ENCODE data around the gene TNFRSF21. TPM values are rescaled to one million over a fixed set of nuclear protein-coding genes. Genes with fewer than 3 reads are reported as not detected.

The TNFRSF21 gene
- polyA plus RNA-seq, 1 donor from 2014 or later: 13.0 TPM

DNA sequence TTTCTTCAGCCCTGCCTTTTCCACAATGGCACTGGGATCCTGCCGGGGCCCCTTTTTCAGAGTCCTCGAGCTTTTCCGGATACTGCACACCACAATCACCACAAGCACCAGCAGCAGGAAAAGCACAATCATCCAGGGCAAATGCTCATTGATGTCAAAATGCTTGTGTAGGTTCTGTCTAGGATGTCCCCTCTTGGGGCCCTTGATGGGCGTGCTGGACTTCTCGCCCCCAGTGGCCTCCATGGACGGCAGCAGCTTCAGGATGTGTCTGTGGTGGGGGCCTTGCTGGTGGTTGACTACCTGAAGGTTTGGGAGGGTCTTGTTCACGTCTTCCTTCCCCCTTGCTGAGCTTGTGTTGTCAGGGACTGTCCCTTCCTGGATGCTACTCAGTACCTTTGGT, 25.7 kb downstream of the TNFRSF21 start:
- TF ChIP-seq EP300 (conservative IDR thresholded peaks at IDR 0.05; ENCODE audit: poor library complexity, severe bottlenecking): no peak
- TF ChIP-seq REST (IDR thresholded peaks at IDR 0.05; ENCODE audit: borderline replicate concordance): no peak
- no peak for TF ChIP-seq RAD21 (conservative IDR thresholded peaks at IDR 0.05)
- TF ChIP-seq, protein P1, sequence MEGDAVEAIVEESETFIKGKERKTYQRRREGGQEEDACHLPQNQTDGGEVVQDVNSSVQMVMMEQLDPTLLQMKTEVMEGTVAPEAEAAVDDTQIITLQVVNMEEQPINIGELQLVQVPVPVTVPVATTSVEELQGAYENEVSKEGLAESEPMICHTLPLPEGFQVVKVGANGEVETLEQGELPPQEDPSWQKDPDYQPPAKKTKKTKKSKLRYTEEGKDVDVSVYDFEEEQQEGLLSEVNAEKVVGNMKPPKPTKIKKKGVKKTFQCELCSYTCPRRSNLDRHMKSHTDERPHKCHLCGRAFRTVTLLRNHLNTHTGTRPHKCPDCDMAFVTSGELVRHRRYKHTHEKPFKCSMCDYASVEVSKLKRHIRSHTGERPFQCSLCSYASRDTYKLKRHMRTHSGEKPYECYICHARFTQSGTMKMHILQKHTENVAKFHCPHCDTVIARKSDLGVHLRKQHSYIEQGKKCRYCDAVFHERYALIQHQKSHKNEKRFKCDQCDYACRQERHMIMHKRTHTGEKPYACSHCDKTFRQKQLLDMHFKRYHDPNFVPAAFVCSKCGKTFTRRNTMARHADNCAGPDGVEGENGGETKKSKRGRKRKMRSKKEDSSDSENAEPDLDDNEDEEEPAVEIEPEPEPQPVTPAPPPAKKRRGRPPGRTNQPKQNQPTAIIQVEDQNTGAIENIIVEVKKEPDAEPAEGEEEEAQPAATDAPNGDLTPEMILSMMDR (IDR thresholded peaks at IDR 0.05; ENCODE audit: poor library complexity, severe bottlenecking): no peak
- no peak for TF ChIP-seq TAF1 (IDR thresholded peaks at IDR 0.05; ENCODE audit: low read depth)
- no peak for TF ChIP-seq EZH2 (IDR thresholded peaks at IDR 0.05; ENCODE audit: borderline replicate concordance, insufficient read depth, low read length, poor library complexity, severe bottlenecking)
- TF ChIP-seq POLR2AphosphoS5 (IDR thresholded peaks at IDR 0.05): no peak
- no peak for TF ChIP-seq SMC3 (conservative IDR thresholded peaks at IDR 0.05; ENCODE audit: poor library complexity)
- TF ChIP-seq MXI1 (conservative IDR thresholded peaks at IDR 0.05; ENCODE audit: poor library complexity, severe bottlenecking): no peak
- H3K27ac ChIP-seq (ENCODE audit: low read length): no peak overlapping the region
- H3K9me2 ChIP-seq (ENCODE audit: insufficient read depth, low read length): no peaks in the 10 kb centered on the region
- no peaks in the 10 kb centered on the region for H3F3A ChIP-seq (ENCODE audit: insufficient read depth, low read length, poor library complexity, severe bottlenecking)
- no peak overlapping the region for H3K4me3 ChIP-seq (ENCODE audit: low read length)
- no peak overlapping the region for H3K9ac ChIP-seq (ENCODE audit: low read length)
- peaks cover 19% of the 10 kb centered on the region for H3K36me3 ChIP-seq (ENCODE audit: insufficient read depth, low read length)
- no peaks in the 10 kb centered on the region for H3K79me2 ChIP-seq (replicated peaks; ENCODE audit: insufficient read depth, low read length)
- no peaks in the 10 kb centered on the region for H3K9me3 ChIP-seq (ENCODE audit: low read length)
- no peaks in the 10 kb centered on the region for H3K27me3 ChIP-seq (ENCODE audit: insufficient read depth, low read depth, low read length)
- no peaks in the 10 kb centered on the region for H4K20me1 ChIP-seq (ENCODE audit: insufficient read depth)
- H3K4me2 ChIP-seq (ENCODE audit: low read length): no peak overlapping the region
- H2AFZ ChIP-seq (ENCODE audit: low read depth, low read length): no peak overlapping the region

DNA sequence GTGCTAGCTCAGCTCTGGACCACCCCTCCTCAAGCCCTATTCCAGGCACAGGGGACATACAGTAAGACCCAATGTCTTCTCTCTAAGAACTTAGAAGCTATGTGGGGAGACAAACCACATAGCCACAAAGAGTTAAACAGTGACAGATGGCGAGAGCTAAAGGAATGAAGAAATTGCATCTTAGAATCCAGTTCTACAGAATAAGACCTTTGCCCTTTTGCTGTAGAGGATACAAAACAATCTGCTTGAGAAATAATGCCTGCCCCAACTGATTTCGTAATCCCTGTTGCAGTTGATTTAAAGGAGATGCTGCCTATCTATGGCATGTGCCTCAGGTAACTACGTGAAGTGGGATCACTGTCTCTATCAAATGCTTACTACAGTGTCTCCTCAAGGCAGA, 31.2 kb downstream of the TNFRSF21 start:
- no peak overlapping the region for H3K27ac ChIP-seq (ENCODE audit: low read length)
- H2AFZ ChIP-seq (ENCODE audit: low read depth, low read length): no peak overlapping the region
- no peaks in the 10 kb centered on the region for H3K79me2 ChIP-seq (replicated peaks; ENCODE audit: insufficient read depth, low read length)
- H3K9me2 ChIP-seq (ENCODE audit: insufficient read depth, low read length): no peaks in the 10 kb centered on the region
- H3K27me3 ChIP-seq (ENCODE audit: insufficient read depth, low read depth, low read length): no peaks in the 10 kb centered on the region
- no peaks in the 10 kb centered on the region for H3F3A ChIP-seq (ENCODE audit: insufficient read depth, low read length, poor library complexity, severe bottlenecking)
- no peak overlapping the region for H3K4me2 ChIP-seq (ENCODE audit: low read length)
- TF ChIP-seq SMC3 (conservative IDR thresholded peaks at IDR 0.05; ENCODE audit: poor library complexity): no peak
- TF ChIP-seq, protein P1 (IDR thresholded peaks at IDR 0.05; ENCODE audit: poor library complexity, severe bottlenecking): no peak
- no peak for TF ChIP-seq POLR2AphosphoS5 (IDR thresholded peaks at IDR 0.05)
- no peak for TF ChIP-seq REST (IDR thresholded peaks at IDR 0.05; ENCODE audit: borderline replicate concordance)
- no peak for TF ChIP-seq MXI1 (conservative IDR thresholded peaks at IDR 0.05; ENCODE audit: poor library complexity, severe bottlenecking)
- no peak for TF ChIP-seq RAD21 (conservative IDR thresholded peaks at IDR 0.05)
- no peak for TF ChIP-seq EZH2 (IDR thresholded peaks at IDR 0.05; ENCODE audit: borderline replicate concordance, insufficient read depth, low read length, poor library complexity, severe bottlenecking)
- no peak for TF ChIP-seq TAF1 (IDR thresholded peaks at IDR 0.05; ENCODE audit: low read depth)
- no peak for TF ChIP-seq EP300 (conservative IDR thresholded peaks at IDR 0.05; ENCODE audit: poor library complexity, severe bottlenecking)
- H4K20me1 ChIP-seq (ENCODE audit: insufficient read depth): no peaks in the 10 kb centered on the region
- no peak overlapping the region for H3K9ac ChIP-seq (ENCODE audit: low read length)
- H3K36me3 ChIP-seq (ENCODE audit: insufficient read depth, low read length): peaks cover 7% of the 10 kb centered on the region
- no peaks in the 10 kb centered on the region for H3K9me3 ChIP-seq (ENCODE audit: low read length)
- no peak overlapping the region for H3K4me3 ChIP-seq (ENCODE audit: low read length)

Measured in neural cell (in vitro differentiated cells).